HepG2 (cell line): ENCODE results near the gene METAP1D. TPM values are rescaled to one million over a fixed set of nuclear protein-coding genes. Genes with fewer than 3 reads are reported as not detected.
A peak's percentile ranks its signal among the peaks of the same experiment; 100 is the strongest.

Source experiments
- NRL ChIP-seq: sonication (generic); formaldehyde crosslinking; IDR thresholded peaks from 2 replicates; pipeline ENCODE4 v1.5.0; 2020; ENCODE audit warnings: missing genetic modification reagents, mild to moderate bottlenecking, moderate library complexity, borderline replicate concordance
- TRAFD1 ChIP-seq: sonication (generic); formaldehyde crosslinking; IDR thresholded peaks from 2 replicates; pipeline ENCODE4 v1.5.1; 2020; ENCODE audit warnings: missing genetic modification reagents, mild to moderate bottlenecking, borderline replicate concordance
- ZNF275 ChIP-seq: sonication (generic); formaldehyde crosslinking; IDR thresholded peaks from 2 replicates; pipeline ENCODE4 v1.8.0; 2022; ENCODE audit warnings: missing genetic modification reagents, mild to moderate bottlenecking, inconsistent platforms, borderline replicate concordance
- ZNF407 ChIP-seq: sonication (generic); formaldehyde crosslinking; IDR thresholded peaks from one replicate; pipeline ENCODE4 v1.5.1; 2020; ENCODE audit warnings: mild to moderate bottlenecking, missing genetic modification reagents; ENCODE audit errors: not compliant biosample characterization
- ZNF576 ChIP-seq: sonication (generic); formaldehyde crosslinking; IDR thresholded peaks from 2 replicates; pipeline ENCODE4 v1.4.0; 2020; ENCODE audit warnings: mild to moderate bottlenecking, missing genetic modification reagents
- ZNF687 ChIP-seq: sonication (generic); formaldehyde crosslinking; IDR thresholded peaks from 2 replicates; pipeline ENCODE4 v1.5.1; 2020; ENCODE audit warnings: mild to moderate bottlenecking, missing genetic modification reagents, moderate library complexity
- ZNF770 ChIP-seq: sonication (generic); formaldehyde crosslinking; IDR thresholded peaks from 2 replicates; pipeline ENCODE4 v1.5.0; 2020; ENCODE audit warnings: mild to moderate bottlenecking, missing genetic modification reagents
- polyA plus RNA-seq, 8 experiments: library from polyadenylated mRNA; depleted of rRNA in 3 of 8; stranded (reverse) in 7 of 8; unstranded in 1 of 8; fragments of >200 nt; fragmentation: Illumina TruSeq in 4 of 8; extraction: Trizol in 4 of 8; gene quantifications; 2 replicates each; pipeline versions ENCODE4 v1.2.1 to v1.2.3, GENCODE V29; 2011 to 2016; ENCODE audit warnings: low read depth in 4 of 8, missing spikeins in 1 of 8, mixed read lengths in 1 of 8; ENCODE audit not compliant: insufficient read depth in 1 of 8
- total RNA-seq, 5 experiments: library from RNA; depleted of rRNA; stranded (reverse); fragments of >200 nt; fragmentation: Illumina TruSeq; extraction: Trizol; gene quantifications; 2 replicates each; pipeline ENCODE4 v1.2.3, GENCODE V29; 2016; ENCODE audit warnings: low read depth in 1 of 5

METAP1D gene
- total and polyA plus RNA-seq, 2 of the 13 experiments (the other 11 are each of a cell fraction or from before 2014, with no cell fraction given), result 14.7 to 21.6 TPM

- TF ChIP-seq ZNF407 (CRISPR knock-in tag) (no peak), ZNF687 (peak; percentile 39; the same call in 1 of the 2 replicates), ZNF576 (CRISPR knock-in tag) (0 out of 2 replicates have a peak, but pooled peaks have one; percentile 23), ZNF770 (CRISPR knock-in tag) (peak; percentile 81), TRAFD1 (CRISPR knock-in tag) (no peak), NRL (CRISPR knock-in tag) (no peak), ZNF275 (CRISPR knock-in tag) (no peak)
Observed at GRCh38 chr2:172090044-172090961, 90.5 kb downstream of the METAP1D start (continued).
